GM20000 (cell line): Measurements from ENCODE around the gene CYP51A1.
A peak's percentile ranks its signal among the peaks of the same experiment; 100 is the strongest.

Source experiments
- DNase-seq: peaks from one replicate; pipeline ENCODE4 v3.0.0; 2012; ENCODE audit warnings: low spot score
- TF ChIP-seq, protein P1 (sequence below): IDR thresholded peaks from 2 replicates; pipeline ENCODE4 v1.5.1; 2012; ENCODE audit warnings: mild to moderate bottlenecking, control low read depth; ENCODE audit errors: extremely low read depth, missing control alignments

CYP51A1 gene

DNA sequence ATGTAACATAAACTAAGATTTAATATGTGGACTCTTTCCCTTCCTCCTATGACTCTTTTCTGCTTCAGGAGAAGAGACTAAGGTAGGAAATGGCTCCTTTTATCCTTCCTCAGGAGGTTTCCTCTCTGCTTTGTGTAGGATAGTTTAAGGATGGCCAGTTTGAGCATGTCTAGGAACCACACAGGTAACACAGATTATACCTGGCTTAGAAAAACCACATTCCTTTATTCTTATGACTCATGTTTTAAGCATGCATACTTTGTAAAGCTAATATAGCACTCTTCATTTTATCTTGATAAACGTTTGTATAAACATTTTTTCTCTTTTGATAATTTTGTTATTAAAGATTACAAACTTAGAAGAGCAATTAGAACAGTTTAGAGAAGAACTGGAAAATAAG is 57.8 kb downstream of the CYP51A1 start:
- no peak for DNase-seq
- TF ChIP-seq, protein P1, sequence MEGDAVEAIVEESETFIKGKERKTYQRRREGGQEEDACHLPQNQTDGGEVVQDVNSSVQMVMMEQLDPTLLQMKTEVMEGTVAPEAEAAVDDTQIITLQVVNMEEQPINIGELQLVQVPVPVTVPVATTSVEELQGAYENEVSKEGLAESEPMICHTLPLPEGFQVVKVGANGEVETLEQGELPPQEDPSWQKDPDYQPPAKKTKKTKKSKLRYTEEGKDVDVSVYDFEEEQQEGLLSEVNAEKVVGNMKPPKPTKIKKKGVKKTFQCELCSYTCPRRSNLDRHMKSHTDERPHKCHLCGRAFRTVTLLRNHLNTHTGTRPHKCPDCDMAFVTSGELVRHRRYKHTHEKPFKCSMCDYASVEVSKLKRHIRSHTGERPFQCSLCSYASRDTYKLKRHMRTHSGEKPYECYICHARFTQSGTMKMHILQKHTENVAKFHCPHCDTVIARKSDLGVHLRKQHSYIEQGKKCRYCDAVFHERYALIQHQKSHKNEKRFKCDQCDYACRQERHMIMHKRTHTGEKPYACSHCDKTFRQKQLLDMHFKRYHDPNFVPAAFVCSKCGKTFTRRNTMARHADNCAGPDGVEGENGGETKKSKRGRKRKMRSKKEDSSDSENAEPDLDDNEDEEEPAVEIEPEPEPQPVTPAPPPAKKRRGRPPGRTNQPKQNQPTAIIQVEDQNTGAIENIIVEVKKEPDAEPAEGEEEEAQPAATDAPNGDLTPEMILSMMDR = no peak

DNA sequence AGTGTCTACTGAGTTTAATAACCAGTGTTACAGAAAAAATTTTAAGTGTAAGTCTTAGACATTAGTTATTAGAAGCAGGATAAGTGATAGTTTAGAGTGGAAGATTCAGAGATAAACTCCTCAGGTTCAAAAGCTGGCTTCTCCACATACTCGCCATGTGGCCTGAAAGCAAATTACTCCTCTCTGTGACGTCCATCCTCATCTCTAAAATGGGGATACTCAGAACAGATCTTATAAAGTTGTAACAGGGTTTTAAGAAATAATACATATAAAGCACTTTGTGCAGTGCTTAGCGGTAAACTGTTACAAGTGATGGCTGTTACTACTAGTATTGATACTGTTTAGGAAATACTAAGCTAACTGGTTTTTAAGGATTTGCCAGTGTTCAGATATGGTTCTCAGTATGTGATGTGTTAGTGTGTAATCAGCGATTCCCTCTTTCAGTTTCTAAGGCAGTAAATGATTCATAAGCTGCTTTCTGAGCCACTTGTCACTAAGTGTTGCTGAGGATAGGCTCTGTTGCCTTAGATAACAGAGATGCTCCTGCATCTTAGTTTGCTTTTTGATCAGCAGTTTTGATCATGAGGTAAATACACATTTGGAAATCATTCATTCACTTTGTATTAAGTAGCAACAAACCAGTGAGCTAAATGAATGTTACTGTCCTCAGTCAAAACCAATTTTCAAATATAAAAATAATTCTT is 58.7 kb downstream of the CYP51A1 start:
- DNase-seq = peak; percentile 14
- TF ChIP-seq, protein P1 = no peak

DNA sequence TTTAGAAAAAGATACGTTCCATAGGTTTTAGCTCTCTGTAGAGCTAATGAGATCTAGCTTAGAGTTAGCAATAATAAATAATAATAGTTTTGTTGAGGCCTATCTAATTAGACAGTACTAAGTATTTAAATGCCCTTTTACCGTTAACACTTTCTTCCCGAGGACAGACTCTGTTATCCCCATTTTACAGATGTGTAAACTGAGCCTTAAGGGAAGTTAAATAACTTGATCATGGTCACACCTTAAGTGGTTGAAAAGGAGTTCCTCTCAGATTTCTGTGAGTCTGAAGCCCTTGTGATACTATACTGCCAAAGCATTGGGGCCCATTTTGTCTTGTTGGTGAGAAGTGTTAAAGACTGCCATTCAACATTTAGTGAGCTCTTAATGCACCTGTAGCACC is 61.6 kb downstream of the CYP51A1 start:
- DNase-seq = no peak
- TF ChIP-seq, protein P1 = no peak

DNA sequence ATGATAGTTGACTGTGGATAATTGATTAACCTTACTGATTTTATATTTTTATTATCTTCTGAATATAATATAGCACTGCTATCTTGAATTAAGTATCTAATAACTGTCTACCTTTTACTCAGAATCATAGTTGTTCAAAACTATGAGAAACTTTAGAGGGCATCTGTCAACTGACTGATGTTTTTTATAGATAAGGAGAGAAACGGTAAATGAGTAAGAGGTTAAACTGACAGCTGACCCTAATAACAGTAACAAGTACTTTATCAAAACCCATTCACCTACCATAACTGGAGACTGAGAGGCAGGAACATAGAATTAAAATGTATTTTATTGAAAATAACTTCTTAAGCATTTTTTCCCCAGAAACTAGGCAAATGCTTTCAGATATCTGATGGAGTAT is 62.2 kb downstream of the CYP51A1 start:
- DNase-seq = no peak
- TF ChIP-seq, protein P1 = no peak

DNA sequence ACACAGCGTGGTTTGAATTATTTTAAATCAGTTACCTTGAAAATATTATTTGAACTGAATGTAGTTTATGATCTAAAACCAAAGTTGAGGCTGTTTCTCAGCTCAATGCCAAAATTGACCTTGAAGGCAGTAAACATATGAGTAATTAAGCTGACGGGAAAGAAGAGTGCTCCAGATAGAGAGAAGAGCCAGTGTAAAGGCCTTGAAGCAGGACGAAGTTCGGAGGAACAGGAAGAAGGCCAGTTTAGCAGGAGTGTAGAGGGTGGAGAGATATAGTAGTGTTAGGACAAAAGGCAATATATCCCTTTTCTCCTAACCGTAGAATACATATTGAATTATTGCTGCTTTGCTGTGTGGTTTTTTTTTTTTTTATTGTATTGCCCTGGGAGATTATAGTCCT is 63.2 kb downstream of the CYP51A1 start:
- DNase-seq = no peak
- TF ChIP-seq, protein P1 = no peak

DNA sequence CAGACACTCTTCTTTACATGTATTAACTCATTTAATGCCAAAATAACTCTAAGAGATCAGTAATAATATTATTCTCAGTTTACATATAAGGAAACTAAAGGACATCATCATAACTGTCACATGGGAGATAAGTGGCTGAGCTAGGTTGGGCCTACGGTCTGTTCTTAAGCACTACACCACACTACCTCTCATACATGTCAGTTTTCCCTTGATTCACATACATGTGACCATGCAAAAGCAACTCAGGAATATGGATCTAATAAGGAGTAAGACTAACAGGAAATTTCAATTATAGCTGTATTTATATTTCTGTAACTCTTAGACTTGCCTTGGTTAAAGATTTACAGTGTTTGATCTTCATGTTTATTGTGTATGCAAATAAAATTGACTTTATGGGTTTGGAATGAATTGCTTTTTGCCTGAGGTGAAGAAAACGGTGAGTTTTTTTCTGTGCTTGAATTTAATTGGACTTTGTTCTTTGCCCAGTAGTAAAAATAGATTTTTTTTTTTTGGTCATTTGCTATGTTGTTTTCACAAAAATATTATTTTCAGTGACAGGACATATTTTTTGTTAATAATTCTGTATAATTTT is 69.7 kb downstream of the CYP51A1 start:
- TF ChIP-seq, protein P1 = no peak
- DNase-seq = no peak
